Stimulated activated CD4-positive, alpha-beta T cell treated with anti-CD3 and anti-CD28 coated beads, Interleukin-15, amount 100 ng/mL, for 24 hours (primary cell): ENCODE measurements around the gene PRPF6.
A peak's percentile ranks its signal among the peaks of the same experiment; 100 is the strongest.

Experiments used
- DNase-seq: peaks from one replicate; pipeline ENCODE4 v3.0.0-alpha.2; 2020

PRPF6 gene

DNA sequence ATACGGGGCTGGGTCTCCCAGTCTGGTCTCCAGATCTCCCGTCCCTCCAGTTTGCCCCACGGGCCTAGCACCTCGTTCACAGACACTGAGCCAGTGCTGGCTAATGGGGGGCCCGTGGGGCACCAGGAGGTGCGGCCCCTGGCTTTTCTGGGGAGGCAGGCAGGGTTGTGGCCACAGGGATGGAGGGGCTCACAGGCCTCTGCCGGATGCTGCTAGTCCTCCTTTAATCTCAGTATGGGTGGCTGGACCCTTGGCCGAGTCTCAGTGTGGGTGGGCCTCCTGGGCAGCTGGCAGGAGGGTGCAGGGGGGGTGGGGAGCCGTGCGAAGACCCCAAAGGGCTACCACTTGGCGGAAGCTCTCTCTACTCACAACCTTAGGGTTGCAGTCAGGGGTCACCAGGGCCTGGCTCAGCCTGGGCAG, 70.1 kb downstream of the PRPF6 start:
- no peak for DNase-seq

DNA sequence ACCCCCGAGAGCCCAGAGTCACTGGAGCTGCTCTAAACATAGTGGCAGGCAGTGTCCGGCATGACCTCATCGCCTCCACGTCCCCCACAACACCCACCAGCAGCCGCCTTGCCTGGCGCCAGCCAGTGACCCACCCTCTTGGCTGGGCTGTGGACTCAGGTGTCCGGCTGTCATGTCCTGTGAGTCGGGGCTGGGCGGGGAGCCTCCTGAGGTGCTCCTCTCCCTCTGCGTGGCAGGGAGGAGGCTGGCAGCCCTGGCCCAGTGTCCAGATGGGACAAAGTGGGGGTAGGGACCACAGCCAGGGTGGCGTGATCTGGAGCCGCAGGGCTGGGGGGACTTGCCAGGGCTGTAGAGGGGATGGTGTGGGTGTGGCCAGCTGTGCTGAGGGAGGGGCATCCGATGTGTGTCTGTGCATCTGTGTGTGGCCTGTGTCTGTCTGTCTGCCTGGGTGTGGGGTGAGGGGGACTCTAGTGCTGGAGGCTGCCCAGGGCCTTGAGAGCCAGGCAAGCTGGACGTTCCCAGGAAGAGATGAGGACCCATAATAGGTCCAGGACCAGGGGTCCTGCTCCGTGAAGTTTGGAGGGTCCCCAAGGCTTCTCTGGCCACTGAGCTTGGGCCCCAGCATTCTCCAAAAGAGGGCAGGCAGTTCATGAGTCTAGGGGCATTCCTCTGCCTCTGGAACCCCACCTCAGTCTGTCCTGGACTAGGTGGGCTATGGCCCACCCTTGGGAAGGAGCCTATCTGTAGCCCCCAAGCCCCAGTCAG, 70.8 kb downstream of the PRPF6 start:
- no peak for DNase-seq

DNA sequence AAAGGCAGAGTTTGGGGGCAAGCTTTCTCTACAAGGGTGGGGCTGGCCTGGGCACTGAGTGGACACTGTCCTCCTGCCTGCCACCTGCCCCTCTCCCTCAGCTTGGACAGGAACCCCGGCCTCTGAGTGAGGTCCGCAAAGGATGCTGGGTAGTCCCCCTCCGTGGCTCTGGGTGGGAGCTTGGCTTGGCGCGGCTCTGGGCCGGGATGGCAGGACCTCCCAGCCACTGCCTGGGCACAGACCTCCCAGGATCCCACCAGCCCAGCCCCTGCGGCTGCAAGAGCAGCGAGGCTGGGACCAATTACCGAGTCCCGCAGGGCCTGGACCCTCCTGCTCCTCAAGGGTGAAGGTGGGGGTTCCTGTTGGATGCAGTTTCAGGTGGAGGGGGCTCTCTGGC, 71.4 kb downstream of the PRPF6 start:
- DNase-seq: no peak

DNA sequence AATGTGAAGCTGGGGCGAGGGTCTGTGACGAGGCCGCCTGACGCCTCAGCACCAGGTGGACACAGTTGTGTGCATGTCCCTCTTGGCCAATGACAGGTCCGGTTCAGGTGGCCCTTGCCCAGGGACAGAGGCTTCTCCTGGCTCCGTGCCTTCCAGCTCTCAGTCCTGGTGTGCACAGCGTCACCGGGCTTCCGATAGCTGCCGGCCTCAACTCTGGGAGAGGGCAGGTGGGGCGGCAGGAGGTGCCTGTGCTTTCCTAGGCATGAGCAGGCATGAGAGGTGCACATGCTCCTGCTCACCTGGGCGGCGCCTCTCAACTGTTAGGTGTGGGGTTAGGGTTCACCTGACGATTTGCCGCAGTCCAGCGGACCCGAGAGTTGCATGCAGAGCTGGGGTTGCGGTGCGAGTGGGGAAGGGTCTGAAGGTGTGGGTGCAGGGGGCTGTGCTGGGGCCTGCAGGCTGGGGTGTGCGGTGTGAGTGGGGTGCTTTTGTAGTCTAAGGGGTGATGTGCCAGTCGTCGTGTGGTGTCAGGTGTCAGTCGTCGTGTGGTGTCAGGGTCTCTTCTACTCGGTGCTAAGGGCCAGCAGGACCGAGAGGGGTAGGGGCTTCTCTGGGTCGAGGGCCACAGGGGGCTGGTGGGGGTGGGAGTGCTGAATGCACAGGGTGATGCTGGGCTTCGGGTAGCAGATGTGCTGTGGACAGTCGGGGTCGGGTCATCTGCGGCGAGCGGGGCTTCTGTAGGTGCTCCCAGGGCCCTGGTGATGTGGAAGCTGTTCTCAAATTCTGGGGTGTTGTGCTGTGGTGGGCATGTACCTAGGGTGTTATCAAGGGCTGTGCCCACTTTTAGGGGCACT, 72.3 kb downstream of the PRPF6 start:
- no peak for DNase-seq

DNA sequence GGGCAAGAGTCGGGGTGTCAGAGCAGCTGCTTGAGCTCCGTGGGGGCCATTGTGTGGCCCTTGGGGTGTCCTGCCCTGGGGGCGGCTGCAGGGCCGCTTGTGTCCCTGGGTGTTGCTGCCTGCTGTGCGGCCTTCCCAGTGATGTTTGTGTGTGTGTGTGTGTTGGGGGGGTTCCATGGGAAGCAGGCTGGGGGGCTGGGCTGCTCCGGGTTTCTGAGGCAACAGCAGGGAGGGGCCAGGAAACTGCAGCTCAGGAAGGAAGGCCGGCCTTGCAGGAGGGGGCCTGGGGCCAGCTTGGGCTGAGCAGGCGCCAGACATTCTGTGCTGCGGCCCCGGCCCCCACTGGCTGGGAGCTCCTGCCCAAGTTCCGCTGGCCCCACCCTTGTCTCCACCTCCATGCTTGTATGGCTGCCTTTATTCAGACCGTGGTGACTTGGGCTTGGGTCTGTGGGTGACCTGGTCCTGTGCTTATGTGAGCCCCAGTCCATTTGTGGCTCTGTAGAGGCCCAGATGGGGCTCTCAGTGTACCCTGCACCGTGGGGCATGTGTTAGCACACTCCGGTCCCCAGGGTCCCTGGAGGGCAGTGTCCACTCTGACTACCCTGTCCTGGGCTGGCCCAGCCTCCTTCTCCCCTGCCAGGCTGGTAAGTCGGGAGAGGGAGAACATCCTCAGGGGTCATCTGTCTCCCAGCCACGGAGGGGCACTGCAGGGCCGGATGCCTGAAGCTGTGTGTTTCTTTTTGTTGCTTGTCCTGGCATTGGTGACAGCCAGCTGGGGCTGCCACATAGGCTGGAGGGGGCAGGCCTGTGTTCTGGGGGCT, 73.1 kb downstream of the PRPF6 start:
- DNase-seq: no peak

DNA sequence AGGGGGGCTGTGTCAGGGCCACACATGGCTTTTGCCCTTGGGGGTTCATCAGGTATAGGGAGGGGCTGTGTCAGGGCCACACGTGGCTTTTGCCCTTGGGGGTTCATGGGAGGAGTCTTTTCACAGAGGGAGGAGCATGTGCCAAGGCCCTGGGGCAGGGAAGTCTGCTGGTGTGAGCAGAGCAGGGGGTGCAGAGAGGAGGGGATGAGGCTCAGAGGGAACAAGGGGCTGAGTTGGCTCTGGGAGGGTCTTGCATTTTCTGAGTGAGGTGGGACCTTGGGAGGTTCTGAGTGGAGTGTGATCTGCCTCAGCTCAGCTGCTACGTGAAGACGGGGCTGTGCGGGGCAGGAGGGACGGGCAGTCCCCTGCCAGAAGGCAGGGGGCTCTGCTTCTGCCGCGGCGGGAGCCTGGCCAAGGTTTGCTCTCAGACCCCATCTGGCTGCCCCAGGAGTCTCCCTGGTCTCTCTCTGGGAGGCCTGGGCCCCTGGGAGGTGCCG, 74.5 kb downstream of the PRPF6 start:
- no peak for DNase-seq

DNA sequence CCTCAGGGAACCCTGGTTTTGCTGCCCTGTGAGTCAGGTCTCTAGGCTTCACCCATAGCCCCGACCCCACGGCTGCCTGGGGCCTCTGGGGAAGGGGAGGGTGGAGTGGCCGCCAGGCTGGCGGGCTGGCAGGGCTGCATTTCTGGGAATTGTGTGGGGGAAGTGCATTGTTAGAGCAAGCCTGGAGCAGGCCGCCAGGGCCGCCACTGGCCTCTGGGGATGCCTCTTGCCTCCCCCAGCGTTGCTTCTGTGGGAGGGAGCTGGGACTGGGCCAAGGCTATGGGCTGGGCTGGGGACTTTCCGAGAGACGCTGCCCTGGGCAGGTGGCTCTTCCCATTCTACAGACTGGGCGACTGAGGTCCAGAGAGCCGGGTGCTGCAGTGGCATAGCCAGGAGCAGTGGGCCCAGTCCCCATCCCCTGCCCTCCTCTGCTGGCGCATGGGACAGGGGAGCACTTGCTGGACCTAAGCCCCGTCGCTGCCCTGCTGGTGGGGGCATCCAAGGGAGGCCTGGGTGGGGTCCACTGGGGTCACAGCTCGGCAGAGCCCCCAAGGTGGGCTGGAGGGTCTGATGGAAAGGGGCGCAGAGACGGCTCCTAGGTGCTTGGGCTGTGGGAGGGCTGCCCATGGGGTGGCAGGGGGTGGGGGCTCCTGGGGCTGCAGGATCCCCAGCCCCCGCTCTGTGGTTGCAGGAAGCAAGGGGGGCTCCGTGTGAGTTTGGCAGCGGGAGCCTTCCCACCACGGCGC, 75.1 kb downstream of the PRPF6 start:
- DNase-seq: no peak

DNA sequence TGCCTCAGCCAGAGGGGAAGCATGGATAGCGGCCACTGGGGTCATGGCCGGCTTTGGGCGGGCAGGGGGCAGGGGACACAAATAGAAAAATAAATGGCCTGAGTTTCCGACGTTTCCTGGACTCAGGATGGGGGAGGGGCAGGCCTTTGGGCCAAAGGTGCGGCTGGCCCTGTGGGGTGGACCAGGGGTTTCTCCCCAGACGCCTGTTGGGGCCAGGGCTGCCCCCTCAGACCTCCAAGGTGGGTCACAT, 75.6 kb downstream of the PRPF6 start:
- DNase-seq: no peak

DNA sequence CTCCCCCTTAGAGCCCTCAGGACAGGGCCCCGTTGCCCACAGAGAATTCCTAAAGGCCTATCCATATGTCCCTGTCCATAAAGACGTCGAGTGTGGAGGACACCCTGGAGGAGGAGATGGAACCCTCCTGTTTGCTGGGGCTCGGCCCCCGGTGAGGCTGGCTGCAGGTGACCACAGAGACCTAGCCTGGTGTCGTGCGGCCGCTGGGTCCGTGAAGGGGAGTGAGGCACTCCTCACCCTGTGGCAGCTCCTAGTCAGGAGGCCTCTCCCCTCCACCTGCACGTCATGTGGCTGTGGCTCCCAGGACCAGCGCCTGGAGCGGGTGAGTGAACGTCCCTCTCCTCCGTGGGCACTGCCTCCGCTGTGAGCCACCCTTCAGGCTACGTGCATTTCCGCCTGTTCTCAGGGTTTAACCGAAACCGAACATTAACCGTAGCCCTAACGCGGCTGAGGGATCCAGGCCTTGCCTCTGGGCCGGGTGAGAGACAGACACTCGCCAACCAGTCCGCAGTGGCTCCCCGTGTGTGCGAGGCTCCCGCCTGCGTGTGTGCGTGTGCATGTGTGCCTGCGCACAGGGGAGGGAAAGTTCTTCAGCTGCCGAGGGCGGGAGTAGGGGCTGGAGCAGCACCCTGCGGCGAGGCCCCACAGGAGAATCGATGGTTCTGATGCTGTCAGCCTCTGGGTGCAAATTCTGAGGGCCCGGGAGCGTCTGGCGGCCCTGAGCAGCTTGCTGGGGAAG, 76.1 kb downstream of the PRPF6 start:
- DNase-seq: peak; percentile 40

DNA sequence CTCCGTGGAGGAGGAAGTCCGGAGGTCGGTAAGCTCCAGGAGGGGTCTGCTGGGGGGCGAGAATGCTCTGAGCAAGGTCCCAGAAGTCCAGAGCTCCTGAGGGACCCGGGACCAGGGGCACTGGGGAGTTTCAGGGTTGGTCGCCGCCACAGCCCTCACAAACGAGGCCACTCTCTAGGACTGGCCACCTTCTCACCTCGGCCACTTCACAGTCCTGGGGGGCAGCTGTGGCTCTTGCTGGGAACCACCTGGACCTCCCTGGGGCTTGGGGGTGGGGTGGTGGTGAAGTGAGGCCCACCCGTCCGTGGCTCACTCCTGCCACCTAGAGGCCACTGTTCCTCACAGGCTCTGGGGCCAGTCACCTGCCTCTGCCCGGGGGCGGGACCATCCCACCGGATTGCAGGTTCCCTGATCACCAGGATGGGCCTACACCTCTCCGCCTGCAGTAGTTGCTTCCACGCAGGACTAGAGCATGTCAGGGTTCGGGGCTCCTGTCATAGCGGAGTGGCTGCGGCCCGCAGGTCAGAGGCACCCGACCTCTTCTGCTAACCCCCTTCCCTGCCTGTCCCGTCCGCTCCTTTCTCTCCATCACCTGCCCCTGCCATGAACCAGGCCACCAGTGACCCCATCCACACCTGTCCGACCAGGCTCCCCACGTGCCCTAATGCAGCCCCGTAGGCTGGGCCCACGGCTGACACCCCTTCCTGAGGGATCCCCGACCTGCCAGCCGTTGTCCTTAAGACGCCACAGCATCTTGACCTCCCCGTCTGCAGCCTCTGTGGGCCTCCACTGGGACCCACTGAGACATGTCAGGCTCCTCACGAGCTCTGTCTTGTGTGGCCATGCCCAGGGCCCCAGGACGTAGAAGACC, 76.9 kb downstream of the PRPF6 start:
- peak; percentile 91 for DNase-seq

DNA sequence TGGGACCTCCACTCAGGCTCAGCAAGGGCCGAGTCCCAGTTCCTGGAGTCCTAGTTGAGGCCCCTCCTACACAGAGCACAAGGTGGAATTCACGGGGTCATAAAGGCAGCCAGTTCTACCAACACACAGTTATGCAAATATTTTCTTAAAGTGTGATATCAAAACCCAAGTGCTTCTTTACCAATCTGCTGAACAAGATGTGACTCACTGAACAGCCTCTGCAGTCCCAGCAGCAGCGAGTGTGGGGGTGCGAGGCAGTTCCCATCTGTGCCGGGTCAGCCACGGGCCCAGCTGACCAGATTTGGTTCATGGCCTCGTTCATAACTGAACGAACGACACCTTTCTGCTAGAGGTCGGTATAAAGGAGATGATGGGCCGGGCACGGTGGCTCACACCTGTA, 77.6 kb downstream of the PRPF6 start:
- no peak for DNase-seq

DNA sequence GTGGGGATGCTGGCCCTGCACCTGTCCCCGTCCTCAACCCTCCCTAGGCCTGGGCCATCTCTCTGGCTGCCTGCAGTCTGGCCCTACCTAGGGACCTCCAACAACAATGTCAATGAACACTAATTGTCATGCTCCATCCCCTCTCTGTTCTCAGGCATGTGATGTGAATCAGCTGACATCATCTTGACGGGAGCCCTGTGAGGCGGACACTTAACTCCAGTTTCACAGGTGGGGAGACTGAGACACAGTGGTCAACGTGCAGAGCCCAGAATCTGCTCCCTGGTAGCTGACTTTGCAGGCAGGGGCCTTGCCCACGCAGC, 81.3 kb downstream of the PRPF6 start:
- no peak for DNase-seq

DNA sequence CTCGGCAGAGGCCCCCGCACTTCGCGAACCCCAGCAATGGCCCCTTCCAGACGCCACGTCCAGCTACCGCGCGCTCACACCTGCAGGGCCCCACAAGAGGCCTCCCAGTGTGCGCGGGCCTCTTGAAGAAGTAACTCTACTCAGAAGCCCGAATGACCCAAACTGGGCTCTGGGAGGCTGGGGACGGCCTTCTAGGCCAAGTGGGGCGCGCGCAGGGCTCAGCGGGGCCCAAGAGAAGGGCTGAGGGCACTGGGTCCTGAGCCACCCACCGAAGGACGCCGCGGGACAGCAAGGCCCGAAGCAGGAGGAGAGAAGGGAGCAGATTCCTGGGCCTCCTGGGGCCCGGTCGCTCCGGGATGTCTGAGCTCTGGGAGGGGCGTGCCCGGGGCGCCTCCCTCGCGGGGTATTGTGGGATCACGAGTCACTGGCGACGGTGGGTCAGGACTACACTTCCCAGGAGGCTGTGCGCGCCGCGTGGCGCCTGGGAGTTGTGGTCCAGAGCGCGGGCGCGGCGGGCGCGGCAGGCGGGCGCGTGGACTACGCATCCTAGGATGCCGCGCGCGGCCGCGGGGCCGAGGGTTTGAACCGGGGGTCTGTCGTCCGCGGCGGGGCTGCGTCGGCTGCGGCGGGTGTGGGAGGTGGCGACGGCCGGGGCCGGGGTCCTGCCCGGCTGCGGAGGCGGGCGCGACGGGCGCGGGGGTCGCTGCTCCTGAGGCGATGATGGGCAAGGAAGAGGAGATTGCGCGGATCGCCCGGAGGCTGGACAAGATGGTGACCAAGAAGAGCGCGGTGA, 81.9 kb downstream of the PRPF6 start, which contains the start of gene TCEA2:
TCEA2 (plus strand) TSS at position 603 of the 793 bp plus-strand sequence; CDS start at position 718, 115 bp downstream.
- DNase-seq: peak; percentile 98

DNA sequence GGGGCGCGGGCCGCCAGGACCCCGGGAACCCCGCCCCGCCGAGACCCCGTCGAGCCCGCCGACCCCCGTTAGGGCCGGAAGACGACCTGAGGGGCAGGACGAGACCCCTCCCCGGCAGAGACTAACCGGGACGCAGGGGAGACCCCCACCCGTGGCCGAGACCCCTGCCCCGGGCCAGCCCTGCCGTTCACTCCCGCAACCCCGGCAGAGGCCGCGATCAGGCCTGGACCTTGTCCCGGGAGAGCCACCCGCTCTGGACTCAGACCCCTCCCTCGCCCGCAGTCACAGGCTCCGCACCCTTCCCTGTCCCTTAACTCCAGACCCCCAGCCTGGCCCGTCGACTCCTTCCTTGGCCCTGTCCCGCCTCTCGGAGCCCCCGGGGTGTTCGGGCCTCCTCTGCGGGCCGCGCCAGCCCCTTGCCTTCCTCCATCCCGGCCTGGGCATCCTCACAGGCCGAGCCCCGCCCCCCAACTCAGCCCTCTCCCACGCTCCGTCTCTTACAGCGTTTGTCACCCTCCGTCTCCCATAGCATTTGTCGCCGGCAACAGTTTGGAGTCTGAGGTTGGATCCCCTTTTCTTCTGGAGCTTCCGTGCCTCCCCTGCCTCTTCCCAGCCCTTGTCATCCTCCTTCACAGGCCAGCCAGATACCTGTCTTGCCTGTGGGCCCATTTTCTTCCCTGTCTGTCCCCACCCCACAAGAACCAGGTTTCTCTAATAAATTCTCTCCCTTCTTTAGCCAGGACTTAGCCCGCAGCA, 82.6 kb downstream of the PRPF6 start:
- peak; percentile 68 for DNase-seq

DNA sequence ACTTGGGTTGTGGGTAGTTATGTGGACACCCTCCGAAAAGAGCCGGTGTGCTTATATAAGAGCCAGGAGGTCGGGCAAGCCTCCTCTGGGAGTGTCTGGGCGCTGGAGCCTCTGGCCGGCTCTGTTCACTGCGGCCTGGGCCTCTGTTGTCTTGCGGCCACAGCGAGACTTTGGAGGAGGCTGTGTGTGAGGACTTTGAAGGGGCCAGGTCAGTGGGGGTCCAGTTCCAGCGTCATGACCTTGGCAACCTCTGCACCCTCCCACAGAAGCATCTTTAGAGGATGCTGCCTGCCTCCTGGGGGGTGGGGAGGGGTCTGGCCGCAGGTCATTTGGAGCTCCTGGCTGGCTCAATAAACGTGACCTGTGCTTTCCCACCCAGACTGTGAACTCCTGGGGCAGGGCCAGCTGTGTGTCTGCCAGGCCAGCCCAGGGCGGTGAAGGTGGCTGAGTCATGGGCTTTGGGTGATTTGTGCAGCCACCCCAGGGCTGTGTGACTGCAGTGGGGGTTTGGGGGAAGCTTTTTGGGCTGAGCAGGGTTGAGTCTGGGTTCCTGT, 83.3 kb downstream of the PRPF6 start:
- DNase-seq: no peak

DNA sequence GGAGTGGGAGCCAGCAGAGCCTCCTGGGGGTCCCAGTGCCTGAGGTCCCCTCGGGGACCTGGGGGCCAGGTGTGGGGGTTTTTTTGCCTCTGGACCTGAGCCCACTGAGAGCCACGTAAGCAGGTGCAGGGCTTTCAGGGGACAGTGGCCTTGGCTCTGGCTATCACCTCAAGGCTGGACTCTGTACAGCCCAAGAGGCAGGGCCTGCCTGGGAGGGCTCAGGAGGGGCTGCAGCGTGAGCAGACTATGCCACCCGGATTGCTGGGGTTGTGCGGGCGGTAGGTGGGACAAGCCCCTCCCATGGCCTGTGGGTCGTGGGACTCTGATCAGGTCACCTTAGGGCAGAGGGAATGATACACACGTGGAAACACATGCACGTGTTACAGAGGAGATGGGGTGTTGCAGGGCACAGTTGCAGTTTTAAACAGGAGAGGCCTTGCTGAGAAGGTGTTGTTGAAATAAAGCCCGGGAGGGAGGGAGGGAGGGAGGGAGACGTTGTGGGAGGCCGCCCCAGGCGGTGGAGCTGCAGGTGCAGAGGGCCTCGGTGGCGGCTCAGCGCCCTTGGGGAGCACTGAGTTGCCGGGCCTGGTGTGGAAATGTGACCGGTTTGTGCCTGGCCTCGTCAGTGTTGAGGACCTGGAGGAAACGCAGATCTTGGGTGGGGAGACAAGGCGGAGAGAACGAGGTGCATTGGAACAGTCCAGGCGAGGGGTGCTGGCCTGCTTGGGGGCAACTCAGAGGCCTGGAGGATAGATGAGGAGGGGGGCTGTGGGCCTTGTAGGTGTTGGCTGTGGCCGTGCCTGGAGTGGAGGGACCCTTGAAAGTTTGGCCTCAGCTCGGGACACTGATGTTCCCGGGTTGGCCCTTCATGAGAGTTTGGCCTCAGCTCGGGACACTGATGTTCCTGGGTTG, 84.4 kb downstream of the PRPF6 start:
- no peak for DNase-seq

DNA sequence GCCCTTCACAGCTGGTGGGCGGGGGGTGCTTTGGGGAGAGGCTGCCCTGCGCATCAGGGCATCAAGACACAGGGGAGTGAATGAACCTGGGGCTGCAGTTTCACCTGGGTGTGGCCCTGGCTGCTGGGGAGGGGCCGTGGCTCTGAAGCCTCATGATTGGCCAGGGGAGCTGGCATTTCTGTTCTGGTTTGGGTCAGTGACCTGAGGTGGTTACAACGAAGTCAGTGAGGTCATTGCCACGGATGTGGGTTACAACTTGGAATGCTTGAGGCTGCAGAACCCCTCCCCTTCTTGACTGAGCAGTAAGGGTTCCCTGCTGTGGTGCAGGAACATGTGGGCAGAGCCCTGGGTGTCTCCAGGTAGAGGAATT, 85.0 kb downstream of the PRPF6 start:
- peak; percentile 74 for DNase-seq
